HepG2 (cell line): ENCODE data around the gene BTN1A1. TPM values are rescaled to one million over a fixed set of nuclear protein-coding genes. Genes with fewer than 3 reads are reported as not detected.

ENCODE experiments used
- ATAC-seq: fragments of 200-7000 bp; cut with Tn5 transposase; 3 replicates; pipeline ENCODE4 v1.9.1; 2020; ENCODE audit warnings: mild to moderate bottlenecking, moderate library complexity
- BruUV-seq: library from RNA; stranded (reverse); fragments of 400-500 nt; replicated peaks from 2 replicates; lab custom pipeline; 2021; lab: Mats Ljungman, UMichigan
- CTCF ChIA-PET: fragments of 300-600 bp; formaldehyde crosslinking; extraction: SDS; loops from one replicate; lab custom pipeline; 2021; ENCODE audit warnings: low total read pairs, inconsistent platforms, low intra/inter-chr PET ratio; lab: Yijun Ruan, JAX
- POLR2A ChIA-PET: fragments of 350-600 bp; sonication (Branson Sonifier 250); formaldehyde crosslinking; loops from one replicate; lab custom pipeline; 2020; ENCODE audit warnings: antibody characterized with exemption, inconsistent platforms; lab: Yijun Ruan, JAX
- DNase-seq: peaks from one replicate; pipeline ENCODE4 v3.0.0-alpha.2; 2015; ENCODE audit warnings: low spot score
- FAIRE-seq: peaks from 3 replicates; lab custom pipeline; 2011; peaks lifted over from hg19 to GRCh38; lab: Jason Lieb, UNC
- H2AFZ ChIP-seq: one replicate; pipeline ENCODE4 v1.6.1; 2011; ENCODE audit warnings: low read length, inconsistent platforms
- H3K27ac ChIP-seq: fragments of 300-600 bp; 3 replicates; pipeline ENCODE4 v1.8.0; 2011; ENCODE audit warnings: mixed run types, mild to moderate bottlenecking, mixed read lengths, low read length, inconsistent platforms; ENCODE audit not compliant: insufficient read depth; ENCODE audit errors: extremely low read length
- H3K27me3 ChIP-seq, 2 experiments: fragments of 200-600 bp in 1 of 2; 2 replicates in 1 of 2; 3 replicates in 1 of 2; pipeline versions ENCODE4 v1.6.0 to v1.8.0; 2011; ENCODE audit warnings: low read length in 2 of 2, mild to moderate bottlenecking in 2 of 2, moderate library complexity in 2 of 2, inconsistent platforms in 1 of 2; ENCODE audit not compliant: insufficient read depth in 2 of 2, control insufficient read depth in 1 of 2
- H3K36me3 ChIP-seq, 2 experiments: fragments of 200-600 bp in 1 of 2; replicated peaks in 1 of 2; 2 replicates in 1 of 2; 3 replicates in 1 of 2; pipeline versions ENCODE4 v1.5.1 to v1.8.0; 2011; ENCODE audit warnings: low read length in 2 of 2, inconsistent platforms in 1 of 2; ENCODE audit not compliant: insufficient read depth in 2 of 2, control insufficient read depth in 1 of 2
- H3K4me1 ChIP-seq: 2 replicates; pipeline ENCODE4 v1.5.1; 2012; ENCODE audit warnings: low read length, inconsistent platforms; ENCODE audit not compliant: insufficient read depth
- H3K4me2 ChIP-seq: 2 replicates; pipeline ENCODE4 v1.6.0; 2011; ENCODE audit warnings: low read depth, low read length, inconsistent platforms
- H3K4me3 ChIP-seq, 3 experiments: fragments of 200-600 bp in 1 of 3; sonication (generic), shearing (Covaris generic) in 1 of 3; replicated peaks in 1 of 3; 2 replicates each; pipeline ENCODE4 v1.5.1; 2011 to 2016; ENCODE audit warnings: low read length in 3 of 3, inconsistent platforms in 2 of 3, low read depth in 2 of 3, mild to moderate bottlenecking in 2 of 3, control low read depth in 1 of 3, mixed read lengths in 1 of 3; ENCODE audit not compliant: insufficient read depth in 1 of 3
- H3K79me2 ChIP-seq: one replicate; pipeline ENCODE4 v1.6.1; 2011; ENCODE audit warnings: low read length, inconsistent platforms; ENCODE audit not compliant: insufficient read depth
- H3K9ac ChIP-seq: 2 replicates; pipeline ENCODE4 v1.6.0; 2011; ENCODE audit warnings: mild to moderate bottlenecking, low read depth, low read length, inconsistent platforms; ENCODE audit not compliant: insufficient read depth
- H3K9me3 ChIP-seq: 2 replicates; pipeline ENCODE4 v1.5.1; 2012; ENCODE audit warnings: mild to moderate bottlenecking, low read length
- H4K20me1 ChIP-seq: 2 replicates; pipeline ENCODE4 v1.6.0; 2011; ENCODE audit warnings: inconsistent platforms, mild to moderate bottlenecking, low read length, moderate library complexity; ENCODE audit not compliant: insufficient read depth
- FOXP1 ChIP-seq, 2 experiments: fragments of 450-650 bp in 1 of 2; IDR thresholded peaks; 2 replicates each; pipeline ENCODE4 v1.6.1; 2017 to 2018; ENCODE audit warnings: antibody characterized with exemption in 1 of 2
- GMEB2 ChIP-seq: IDR thresholded peaks from 2 replicates; pipeline ENCODE4 v1.6.1; 2016; ENCODE audit warnings: missing biosample characterization, missing genetic modification reagents, low read depth
- MED1 ChIP-seq: sonication (generic); formaldehyde crosslinking; IDR thresholded peaks from 2 replicates; pipeline ENCODE4 v1.4.0; 2020; ENCODE audit warnings: missing genetic modification reagents
- PRDM15 ChIP-seq: sonication (generic); formaldehyde crosslinking; IDR thresholded peaks from 2 replicates; pipeline ENCODE4 v1.4.0; 2020; ENCODE audit warnings: missing genetic modification reagents
- SMAD9 ChIP-seq: sonication (generic); formaldehyde crosslinking; IDR thresholded peaks from 2 replicates; pipeline ENCODE4 v1.5.1; 2020; ENCODE audit warnings: mild to moderate bottlenecking, missing genetic modification reagents
- STAG1 ChIP-seq: sonication (generic); formaldehyde crosslinking; IDR thresholded peaks from 2 replicates; pipeline ENCODE4 v1.4.0; 2020; ENCODE audit warnings: missing genetic modification reagents
- TMF1 ChIP-seq: sonication (generic); formaldehyde crosslinking; IDR thresholded peaks from 2 replicates; pipeline ENCODE4 v1.8.1; 2022; ENCODE audit warnings: low read depth, missing genetic modification reagents
- ZNF253 ChIP-seq: sonication (generic); formaldehyde crosslinking; IDR thresholded peaks from 2 replicates; pipeline ENCODE4 v1.8.0; 2022; ENCODE audit warnings: mild to moderate bottlenecking, missing genetic modification reagents, borderline replicate concordance
- in situ Hi-C: cut with HindIII; loops from 2 replicates; pipeline ENCODE4 v1.10.0; 2017; ENCODE audit warnings: low pct_unique_long_range_greater_than_20kb; ENCODE audit not compliant: extremely low pct_ligation_motif_present
- intact Hi-C: fragments of 100-400 bp; cut with micrococcal nuclease; formaldehyde crosslinking; loops from one replicate; pipeline ENCODE4 v1.10.0; 2022; ENCODE audit not compliant: unreplicated experiment
- polyA plus RNA-seq, 8 experiments: library from polyadenylated mRNA; depleted of rRNA in 3 of 8; stranded (reverse) in 7 of 8; unstranded in 1 of 8; fragments of >200 nt; fragmentation: Illumina TruSeq in 4 of 8; extraction: Trizol in 4 of 8; gene quantifications; 2 replicates each; pipeline versions ENCODE4 v1.2.1 to v1.2.3, GENCODE V29; 2011 to 2016; ENCODE audit warnings: low read depth in 4 of 8, missing spikeins in 1 of 8, mixed read lengths in 1 of 8; ENCODE audit not compliant: insufficient read depth in 1 of 8
- total RNA-seq, 5 experiments: library from RNA; depleted of rRNA; stranded (reverse); fragments of >200 nt; fragmentation: Illumina TruSeq; extraction: Trizol; gene quantifications; 2 replicates each; pipeline ENCODE4 v1.2.3, GENCODE V29; 2016; ENCODE audit warnings: low read depth in 1 of 5
- TF ChIP-seq, protein P1 (sequence below): sonication (generic); formaldehyde crosslinking; IDR thresholded peaks from 2 replicates; pipeline ENCODE4 v1.5.0; 2020; ENCODE audit warnings: mild to moderate bottlenecking, missing genetic modification reagents, moderate library complexity

The BTN1A1 gene
- total and polyA plus RNA-seq, 2 of the 13 experiments (the other 11 are each of a cell fraction or from before 2014, with no cell fraction given): 0.04 TPM; not detected in 1

DNA sequence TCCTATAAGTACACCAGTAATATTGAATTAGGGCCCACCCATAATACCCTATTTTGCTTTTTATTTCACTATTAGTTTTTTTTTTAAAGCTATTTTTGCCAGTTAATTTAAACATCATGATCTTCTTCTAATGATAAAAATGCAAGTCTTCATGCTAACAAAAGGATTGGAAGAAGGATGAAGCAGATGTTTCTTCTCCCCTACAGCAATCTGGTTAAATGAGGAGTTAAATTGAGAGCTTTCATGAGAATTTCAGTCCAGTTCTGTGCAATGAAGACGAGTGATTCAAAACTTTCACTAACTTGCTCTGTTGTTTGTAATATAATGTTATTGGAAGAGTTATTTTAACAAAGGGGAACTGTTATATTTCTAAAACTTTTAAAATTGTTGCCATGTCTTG is 41.5 kb downstream of the BTN1A1 start (continued):
- TF ChIP-seq PRDM15 (CRISPR knock-in tag) (no peak), TMF1 (CRISPR knock-in tag) (no peak), ZNF253 (CRISPR knock-in tag) (no peak), SMAD9 (CRISPR knock-in tag) (no peak), GMEB2 (CRISPR knock-in tag) (no peak), MED1 (no peak)

DNA sequence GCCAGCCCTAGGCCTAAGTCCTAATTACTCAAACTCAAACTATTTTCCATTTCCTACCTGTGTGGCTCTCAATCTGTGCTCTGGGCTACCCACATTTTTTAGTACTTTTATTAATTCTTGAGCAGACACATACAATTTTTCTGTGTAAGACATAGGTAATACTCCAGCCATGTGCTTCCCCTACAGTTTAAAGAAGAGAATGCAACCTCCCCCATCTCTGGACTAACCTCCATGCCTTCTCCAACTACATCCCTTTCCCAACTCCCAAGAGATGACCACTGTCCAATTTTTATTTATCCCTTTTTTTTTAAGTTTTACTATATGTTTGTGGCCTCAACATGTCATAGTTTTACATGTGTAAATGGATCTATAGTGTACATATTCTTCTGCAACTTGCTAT is 43.9 kb downstream of the BTN1A1 start:
- Histone ChIP-seq H3K9ac (no peak overlapping the region), H3K79me2 (peaks cover 13% of the 10 kb centered on the region), H3K4me1 (peaks cover 26% of the 10 kb centered on the region), H3K36me3 (peaks cover 3 to 23% of the 10 kb centered on the region in 2 experiments; a peak in 4 of 5 replicates), H3K9me3 (no peaks in the 10 kb centered on the region), H3K4me3 (no peak overlapping the region), H3K27me3 (no peaks in the 10 kb centered on the region), H4K20me1 (no peaks in the 10 kb centered on the region), H3K27ac (no peak overlapping the region), H3K4me2 (no peak overlapping the region), H2AFZ (no peak overlapping the region)
- ChIA-PET CTCF (no interaction called here), POLR2A (interaction anchor here (0.7 kb wide), 1 partner anchor 29 kb away, joined by 3 read pairs; no protein-coding TSS in a partner anchor)
- in situ Hi-C loops (no loop called here), intact Hi-C loops (no loop called here)
- TF ChIP-seq, protein P1, sequence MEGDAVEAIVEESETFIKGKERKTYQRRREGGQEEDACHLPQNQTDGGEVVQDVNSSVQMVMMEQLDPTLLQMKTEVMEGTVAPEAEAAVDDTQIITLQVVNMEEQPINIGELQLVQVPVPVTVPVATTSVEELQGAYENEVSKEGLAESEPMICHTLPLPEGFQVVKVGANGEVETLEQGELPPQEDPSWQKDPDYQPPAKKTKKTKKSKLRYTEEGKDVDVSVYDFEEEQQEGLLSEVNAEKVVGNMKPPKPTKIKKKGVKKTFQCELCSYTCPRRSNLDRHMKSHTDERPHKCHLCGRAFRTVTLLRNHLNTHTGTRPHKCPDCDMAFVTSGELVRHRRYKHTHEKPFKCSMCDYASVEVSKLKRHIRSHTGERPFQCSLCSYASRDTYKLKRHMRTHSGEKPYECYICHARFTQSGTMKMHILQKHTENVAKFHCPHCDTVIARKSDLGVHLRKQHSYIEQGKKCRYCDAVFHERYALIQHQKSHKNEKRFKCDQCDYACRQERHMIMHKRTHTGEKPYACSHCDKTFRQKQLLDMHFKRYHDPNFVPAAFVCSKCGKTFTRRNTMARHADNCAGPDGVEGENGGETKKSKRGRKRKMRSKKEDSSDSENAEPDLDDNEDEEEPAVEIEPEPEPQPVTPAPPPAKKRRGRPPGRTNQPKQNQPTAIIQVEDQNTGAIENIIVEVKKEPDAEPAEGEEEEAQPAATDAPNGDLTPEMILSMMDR (CRISPR knock-in tag): peak; percentile 23; the same call in 1 of the 2 replicates
- TF ChIP-seq FOXP1 (IDR thresholded peaks at IDR 0.05) (no peak), FOXP1 (CRISPR knock-in tag; IDR thresholded peaks at IDR 0.05) (no peak), STAG1 (CRISPR knock-in tag) (peak; percentile 43)
- no TSS peak for BruUV-seq
- FAIRE-seq: no peak
- DNase-seq: peak; percentile 36
- ATAC-seq: peak; percentile 92
